ENCODE measurements around the gene UGGT2.

- TF ChIP-seq, protein P1, sequence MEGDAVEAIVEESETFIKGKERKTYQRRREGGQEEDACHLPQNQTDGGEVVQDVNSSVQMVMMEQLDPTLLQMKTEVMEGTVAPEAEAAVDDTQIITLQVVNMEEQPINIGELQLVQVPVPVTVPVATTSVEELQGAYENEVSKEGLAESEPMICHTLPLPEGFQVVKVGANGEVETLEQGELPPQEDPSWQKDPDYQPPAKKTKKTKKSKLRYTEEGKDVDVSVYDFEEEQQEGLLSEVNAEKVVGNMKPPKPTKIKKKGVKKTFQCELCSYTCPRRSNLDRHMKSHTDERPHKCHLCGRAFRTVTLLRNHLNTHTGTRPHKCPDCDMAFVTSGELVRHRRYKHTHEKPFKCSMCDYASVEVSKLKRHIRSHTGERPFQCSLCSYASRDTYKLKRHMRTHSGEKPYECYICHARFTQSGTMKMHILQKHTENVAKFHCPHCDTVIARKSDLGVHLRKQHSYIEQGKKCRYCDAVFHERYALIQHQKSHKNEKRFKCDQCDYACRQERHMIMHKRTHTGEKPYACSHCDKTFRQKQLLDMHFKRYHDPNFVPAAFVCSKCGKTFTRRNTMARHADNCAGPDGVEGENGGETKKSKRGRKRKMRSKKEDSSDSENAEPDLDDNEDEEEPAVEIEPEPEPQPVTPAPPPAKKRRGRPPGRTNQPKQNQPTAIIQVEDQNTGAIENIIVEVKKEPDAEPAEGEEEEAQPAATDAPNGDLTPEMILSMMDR (IDR thresholded peaks at IDR 0.05), result no peak
- no peak for TF ChIP-seq POLR2A (IDR thresholded peaks at IDR 0.05)
- TF ChIP-seq POLR2AphosphoS5 (IDR thresholded peaks at IDR 0.05), result no peak
- no peak for TF ChIP-seq EP300 (IDR thresholded peaks at IDR 0.05; ENCODE audit: low read depth)
Observed at GRCh38 chr13:96029002-96029401, 24.2 kb downstream of the UGGT2 start.
